Mesendoderm (in vitro differentiated cells): Measurements from ENCODE around the gene AQP1.

Source experiments
- DNase-seq: peaks from one replicate; pipeline ENCODE4 v3.0.0; 2013
- H2AK5ac ChIP-seq: 2 replicates; pipeline ENCODE4 v1.6.1; 2013; ENCODE audit warnings: low read length, inconsistent platforms
- H2BK120ac ChIP-seq: 2 replicates; pipeline ENCODE4 v1.6.1; 2013; ENCODE audit warnings: low read depth, mild to moderate bottlenecking, low read length, moderate library complexity, mixed read lengths
- H2BK15ac ChIP-seq: replicated peaks from 2 replicates; pipeline ENCODE4 v1.6.1; 2013; ENCODE audit warnings: low read depth, mild to moderate bottlenecking, moderate library complexity
- H2BK5ac ChIP-seq: 2 replicates; pipeline ENCODE4 v1.6.1; 2013; ENCODE audit warnings: low read length, inconsistent platforms
- H3K18ac ChIP-seq: 2 replicates; pipeline ENCODE4 v1.6.1; 2013; ENCODE audit warnings: mild to moderate bottlenecking, low read length, mixed read lengths
- H3K23ac ChIP-seq: one replicate; pipeline ENCODE4 v1.6.1; 2013; ENCODE audit warnings: low read length
- H3K27ac ChIP-seq: 2 replicates; pipeline ENCODE4 v1.5.1; 2013; ENCODE audit warnings: low read depth, mild to moderate bottlenecking, inconsistent platforms, low read length, moderate library complexity
- H3K27me3 ChIP-seq: 2 replicates; pipeline ENCODE4 v1.6.1; 2013; ENCODE audit warnings: low read length, control low read depth, mild to moderate bottlenecking, inconsistent platforms; ENCODE audit not compliant: insufficient read depth, poor library complexity
- H3K36me3 ChIP-seq: 2 replicates; pipeline ENCODE4 v1.6.1; 2013; ENCODE audit warnings: low read length, inconsistent platforms; ENCODE audit not compliant: control insufficient read depth, insufficient read depth
- H3K4ac ChIP-seq: one replicate; pipeline ENCODE4 v1.6.1; 2013; ENCODE audit warnings: low read depth, mild to moderate bottlenecking, low read length, moderate library complexity
- H3K4me1 ChIP-seq: 2 replicates; pipeline ENCODE4 v1.6.1; 2013; ENCODE audit warnings: low read depth, low read length, inconsistent platforms; ENCODE audit not compliant: control insufficient read depth
- H3K4me2 ChIP-seq: 2 replicates; pipeline ENCODE4 v1.6.1; 2013; ENCODE audit warnings: low read length
- H3K4me3 ChIP-seq: 2 replicates; pipeline ENCODE4 v1.5.1; 2013; ENCODE audit warnings: mild to moderate bottlenecking, low read length
- H3K56ac ChIP-seq: one replicate; pipeline ENCODE4 v1.6.1; 2013; ENCODE audit warnings: low read length
- H3K79me1 ChIP-seq: 2 replicates; pipeline ENCODE4 v1.6.1; 2013; ENCODE audit warnings: low read length, inconsistent platforms
- H3K79me2 ChIP-seq: 2 replicates; pipeline ENCODE4 v1.6.1; 2013; ENCODE audit warnings: mild to moderate bottlenecking, low read length; ENCODE audit not compliant: control insufficient read depth, insufficient read depth
- H3K9ac ChIP-seq: 2 replicates; pipeline ENCODE4 v1.6.1; 2013; ENCODE audit warnings: low read length, inconsistent platforms
- H4K5ac ChIP-seq: one replicate; pipeline ENCODE4 v1.6.1; 2013; ENCODE audit warnings: low read length
- H4K8ac ChIP-seq: one replicate; pipeline ENCODE4 v1.6.1; 2013; ENCODE audit warnings: low read depth, mild to moderate bottlenecking, control low read depth, low read length, moderate library complexity
- WGBS: extraction: QIAGEN DNeasy Blood & Tissue Kit; methylation state at CpG from one replicate; pipeline ENCODE4 v1.1.7; 2013; ENCODE audit warnings: low lambda C conversion rate, missing lambda C conversion rate; ENCODE audit not compliant: insufficient coverage; ENCODE audit errors: extremely low coverage; 5-methylcytosine and 5-hydroxymethylcytosine counted together

The AQP1 gene

DNA sequence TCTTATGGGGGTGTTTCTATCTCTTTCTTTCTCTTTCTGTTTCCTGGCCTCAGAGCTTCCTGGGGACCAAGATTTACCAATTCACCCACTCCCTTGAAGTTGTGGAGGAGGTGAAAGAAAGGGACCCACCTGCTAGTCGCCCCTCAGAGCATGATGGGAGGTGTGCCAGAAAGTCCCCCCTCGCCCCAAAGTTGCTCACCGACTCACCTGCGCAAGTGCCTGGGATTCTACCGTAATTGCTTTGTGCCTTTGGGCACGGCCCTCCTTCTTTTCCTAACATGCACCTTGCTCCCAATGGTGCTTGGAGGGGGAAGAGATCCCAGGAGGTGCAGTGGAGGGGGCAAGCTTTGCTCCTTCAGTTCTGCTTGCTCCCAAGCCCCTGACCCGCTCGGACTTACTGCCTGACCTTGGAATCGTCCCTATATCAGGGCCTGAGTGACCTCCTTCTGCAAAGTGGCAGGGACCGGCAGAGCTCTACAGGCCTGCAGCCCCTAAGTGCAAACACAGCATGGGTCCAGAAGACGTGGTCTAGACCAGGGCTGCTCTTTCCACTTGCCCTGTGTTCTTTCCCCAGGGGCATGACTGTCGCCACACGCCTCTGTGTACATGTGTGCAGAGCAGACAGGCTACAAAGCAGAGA is 12.2 kb downstream of the AQP1 start:
- Histone ChIP-seq H2BK120ac (no peak overlapping the region), H3K27me3 (no peaks in the 10 kb centered on the region), H3K36me3 (no peaks in the 10 kb centered on the region), H3K18ac (no peak overlapping the region), H2BK15ac (no peak overlapping the region), H3K4me1 (no peaks in the 10 kb centered on the region), H3K4me2 (no peak overlapping the region), H3K9ac (no peak overlapping the region), H3K79me2 (no peaks in the 10 kb centered on the region), H2BK5ac (no peak overlapping the region), H3K4ac (no peak overlapping the region), H4K5ac (no peak overlapping the region), H3K56ac (no peak overlapping the region), H2AK5ac (no peak overlapping the region), H3K23ac (no peak overlapping the region), H3K79me1 (no peaks in the 10 kb centered on the region), H4K8ac (no peak overlapping the region), H3K4me3 (no peak overlapping the region), H3K27ac (no peak overlapping the region)
- WGBS = no CpG with 5 or more reads among the region's 13 CpGs
- DNase-seq = no peak

GRCh38 chr7:30924624-30925023 is 13.0 kb downstream of the AQP1 start:
- Histone ChIP-seq H3K9ac (no peak overlapping the region), H3K27me3 (no peaks in the 10 kb centered on the region), H3K4me1 (no peaks in the 10 kb centered on the region), H3K56ac (no peak overlapping the region), H3K27ac (no peak overlapping the region), H3K4me3 (no peak overlapping the region), H3K4me2 (no peak overlapping the region), H2BK15ac (no peak overlapping the region), H3K18ac (no peak overlapping the region), H3K23ac (no peak overlapping the region), H3K36me3 (no peaks in the 10 kb centered on the region), H2AK5ac (no peak overlapping the region), H4K5ac (no peak overlapping the region), H2BK120ac (no peak overlapping the region), H4K8ac (no peak overlapping the region), H3K79me1 (no peaks in the 10 kb centered on the region), H2BK5ac (no peak overlapping the region), H3K79me2 (no peaks in the 10 kb centered on the region), H3K4ac (no peak overlapping the region)
- no peak for DNase-seq

GRCh38 chr7:30925117-30925516 is 13.5 kb downstream of the AQP1 start:
- no peak overlapping the region for H4K8ac ChIP-seq
- H3K79me2 ChIP-seq = no peaks in the 10 kb centered on the region
- H2BK15ac ChIP-seq = no peak overlapping the region
- DNase-seq = no peak
- H3K27ac ChIP-seq = no peak overlapping the region
- no peaks in the 10 kb centered on the region for H3K79me1 ChIP-seq
- no peak overlapping the region for H2BK5ac ChIP-seq
- H3K4me1 ChIP-seq = no peaks in the 10 kb centered on the region
- no peak overlapping the region for H3K4ac ChIP-seq
- H3K36me3 ChIP-seq = no peaks in the 10 kb centered on the region
- H3K27me3 ChIP-seq = no peaks in the 10 kb centered on the region
- H3K23ac ChIP-seq = no peak overlapping the region
- H3K4me3 ChIP-seq = no peak overlapping the region
- no peak overlapping the region for H3K9ac ChIP-seq
- H3K18ac ChIP-seq = no peak overlapping the region
- no CpG with 5 or more reads among the region's 2 CpGs for WGBS
- H4K5ac ChIP-seq = no peak overlapping the region
- no peak overlapping the region for H3K56ac ChIP-seq
- H3K4me2 ChIP-seq = no peak overlapping the region
- no peak overlapping the region for H2AK5ac ChIP-seq
- no peak overlapping the region for H2BK120ac ChIP-seq

DNA sequence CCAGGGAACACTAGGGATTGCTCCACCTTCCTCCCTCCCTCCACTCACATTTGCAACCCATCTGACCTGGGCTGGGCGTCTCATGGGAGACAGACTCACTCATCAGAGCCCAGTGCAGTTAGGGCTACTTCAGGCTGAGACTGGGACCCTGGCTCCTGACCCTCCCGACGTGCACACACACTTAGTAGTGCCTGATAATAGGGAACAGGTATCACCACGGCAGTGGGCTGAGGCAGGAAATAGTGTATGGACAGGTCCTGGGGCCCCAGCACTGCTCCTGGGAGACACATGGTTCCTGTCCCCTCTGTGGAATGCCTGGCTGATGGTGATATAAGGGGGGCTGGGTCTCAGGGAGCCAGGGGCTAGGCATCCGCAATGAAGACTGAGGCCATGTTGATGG is 14.3 kb downstream of the AQP1 start:
- H3K27ac ChIP-seq = no peak overlapping the region
- no peak for DNase-seq

DNA sequence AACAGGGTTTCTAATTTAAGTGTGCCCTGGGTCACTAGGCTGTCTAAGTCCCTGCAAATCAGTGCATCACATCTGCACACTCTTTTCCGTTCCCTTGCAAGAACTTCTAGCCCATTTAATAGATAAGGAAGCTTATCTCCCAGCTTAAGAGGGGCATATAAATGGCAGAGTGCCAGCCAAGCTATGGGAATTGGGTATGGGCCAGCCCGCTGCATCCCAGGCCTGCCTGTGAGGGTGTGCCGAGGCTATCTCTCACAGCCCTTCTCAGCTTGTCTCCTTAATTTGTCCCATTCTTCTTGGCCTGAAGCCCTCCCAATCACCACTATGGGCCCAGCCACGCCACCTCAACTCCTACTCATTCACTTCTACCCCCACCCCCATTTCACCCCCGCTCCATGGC is 14.7 kb downstream of the AQP1 start:
- DNase-seq = no peak
- Histone ChIP-seq H3K79me1 (no peaks in the 10 kb centered on the region), H2BK120ac (no peak overlapping the region), H3K18ac (no peak overlapping the region), H3K4ac (no peak overlapping the region), H3K27ac (no peak overlapping the region), H3K36me3 (no peaks in the 10 kb centered on the region), H4K8ac (no peak overlapping the region), H3K4me1 (no peaks in the 10 kb centered on the region), H3K4me3 (no peak overlapping the region), H2BK5ac (no peak overlapping the region), H3K9ac (no peak overlapping the region), H3K4me2 (no peak overlapping the region), H3K79me2 (no peaks in the 10 kb centered on the region), H3K27me3 (no peaks in the 10 kb centered on the region), H3K23ac (no peak overlapping the region), H4K5ac (no peak overlapping the region), H2AK5ac (no peak overlapping the region), H3K56ac (no peak overlapping the region), H2BK15ac (no peak overlapping the region)
- no CpG with 5 or more reads among the region's 5 CpGs for WGBS

More for the DNA sequence above, 14.3 kb downstream of the AQP1 start:
- H3K9ac ChIP-seq = no peak overlapping the region
- no peak overlapping the region for H3K4me3 ChIP-seq
- no CpG with 5 or more reads among the region's 5 CpGs for WGBS
- no peak overlapping the region for H4K5ac ChIP-seq
- H3K23ac ChIP-seq = no peak overlapping the region
- H3K56ac ChIP-seq = no peak overlapping the region
- no peak overlapping the region for H4K8ac ChIP-seq
- H3K36me3 ChIP-seq = no peaks in the 10 kb centered on the region
- H3K4ac ChIP-seq = no peak overlapping the region
- no peak overlapping the region for H2BK120ac ChIP-seq
- H3K79me1 ChIP-seq = no peaks in the 10 kb centered on the region
- H2BK15ac ChIP-seq = no peak overlapping the region
- H2AK5ac ChIP-seq = no peak overlapping the region
- H2BK5ac ChIP-seq = no peak overlapping the region
- H3K79me2 ChIP-seq = no peaks in the 10 kb centered on the region
- no peak overlapping the region for H3K4me2 ChIP-seq
- H3K18ac ChIP-seq = no peak overlapping the region
- no peaks in the 10 kb centered on the region for H3K27me3 ChIP-seq
- H3K4me1 ChIP-seq = no peaks in the 10 kb centered on the region

- H3K9ac ChIP-seq = no peak overlapping the region
- no peak overlapping the region for H2BK120ac ChIP-seq
- H3K4me1 ChIP-seq = no peaks in the 10 kb centered on the region
- no peak overlapping the region for H3K56ac ChIP-seq
- no peak for DNase-seq
- H4K8ac ChIP-seq = no peak overlapping the region
- H3K18ac ChIP-seq = no peak overlapping the region
- no peak overlapping the region for H2BK5ac ChIP-seq
- H3K4me2 ChIP-seq = no peak overlapping the region
- no peak overlapping the region for H3K27ac ChIP-seq
- no peaks in the 10 kb centered on the region for H3K27me3 ChIP-seq
- H3K4me3 ChIP-seq = no peak overlapping the region
- no peak overlapping the region for H2AK5ac ChIP-seq
- H3K4ac ChIP-seq = no peak overlapping the region
- no peaks in the 10 kb centered on the region for H3K79me2 ChIP-seq
- H3K23ac ChIP-seq = no peak overlapping the region
- no peak overlapping the region for H4K5ac ChIP-seq
- H3K36me3 ChIP-seq = no peaks in the 10 kb centered on the region
- no peak overlapping the region for H2BK15ac ChIP-seq
- no peaks in the 10 kb centered on the region for H3K79me1 ChIP-seq
- WGBS = no CpG with 5 or more reads among the region's 3 CpGs
Measured at GRCh38 chr7:30927040-30927439, 15.4 kb downstream of the AQP1 start.
